Superior temporal gyrus (tissue), 1 donor: ENCODE data around the gene INSYN2A.

ENCODE experiments used
- DNase-seq: peaks from one replicate; pipeline ENCODE4 v3.0.0-alpha.2; 2016; ENCODE audit errors: extremely low spot score

INSYN2A gene

DNA sequence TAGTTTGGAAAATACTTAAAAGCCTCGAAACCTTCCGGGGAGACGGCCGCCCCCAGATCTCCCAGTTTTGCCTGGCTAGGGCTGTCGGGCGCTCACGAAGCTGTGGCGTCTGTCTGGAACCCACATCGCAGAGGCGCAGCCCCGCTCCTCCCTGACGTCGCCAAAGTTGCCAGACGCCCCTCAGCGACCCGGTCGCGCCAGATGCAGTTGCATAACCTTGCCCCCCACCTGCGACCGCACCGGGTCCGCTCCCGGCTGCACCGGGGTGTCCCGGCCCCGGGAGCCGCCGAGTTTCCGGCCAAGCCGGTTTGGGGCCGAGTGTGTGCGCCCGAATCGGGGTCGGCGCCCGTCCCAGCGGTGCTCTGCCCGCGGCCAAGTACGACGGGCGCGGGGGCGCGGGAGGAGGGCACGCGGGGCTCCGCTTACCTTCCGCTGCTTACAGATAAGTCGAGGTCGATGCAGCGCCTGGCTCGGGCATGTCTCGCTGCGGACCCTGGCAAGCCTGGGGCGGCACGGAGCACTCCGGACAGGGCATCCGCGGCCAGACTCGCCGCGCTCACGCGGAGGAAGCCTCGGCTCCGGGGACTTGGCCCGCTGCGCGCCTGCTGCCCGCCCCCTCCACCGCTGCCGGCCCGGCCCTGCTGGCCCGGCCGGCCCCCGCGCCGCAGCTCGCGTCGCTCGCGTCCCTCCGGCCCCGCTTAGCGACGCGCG lies 665 bp downstream of the INSYN2A start:
- DNase-seq = no peak

DNA sequence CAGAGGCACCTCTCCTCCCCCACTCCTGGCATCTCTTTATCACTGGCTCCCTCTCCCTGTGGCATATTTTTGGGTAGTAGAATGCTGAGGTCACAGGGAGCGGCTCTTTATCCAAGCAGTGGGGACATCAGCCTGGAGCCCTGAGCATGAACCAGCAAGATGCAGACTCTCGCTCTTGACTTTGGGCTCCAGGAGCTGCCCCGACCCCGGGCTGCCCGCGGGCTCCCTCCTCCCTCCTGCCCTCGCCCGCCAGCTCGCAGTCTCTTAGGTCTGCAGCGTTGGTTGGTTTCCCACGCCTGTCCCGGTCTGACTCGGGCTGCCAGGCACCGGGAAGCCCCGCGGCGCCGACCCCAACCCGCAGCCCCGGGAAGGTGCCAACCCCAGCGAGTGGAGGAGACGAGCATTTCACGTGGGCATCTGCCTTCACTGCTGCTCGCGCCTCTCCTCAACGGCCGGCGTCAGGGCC lies 1.3 kb downstream of the INSYN2A start:
- no peak for DNase-seq

DNA sequence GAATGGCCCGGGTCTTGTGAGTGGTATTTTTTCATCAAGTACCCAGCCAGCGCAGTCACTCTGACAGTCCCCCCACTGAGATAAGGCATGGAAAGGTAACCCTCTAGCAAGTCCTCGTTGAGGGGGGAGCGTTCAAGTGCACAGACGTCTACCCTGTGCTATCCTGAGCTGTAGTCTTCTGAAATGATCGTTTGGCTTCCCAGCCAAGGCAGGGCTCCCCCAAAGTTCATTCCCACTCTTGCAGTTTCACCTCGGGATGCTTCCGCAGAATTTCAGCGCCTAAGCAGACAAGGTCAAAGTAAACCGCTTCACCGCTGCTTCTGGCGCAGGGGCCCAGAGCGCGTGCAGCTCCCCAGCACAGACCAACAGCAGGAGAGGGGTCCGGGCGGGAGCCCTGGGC lies 1.8 kb downstream of the INSYN2A start:
- no peak for DNase-seq

DNA sequence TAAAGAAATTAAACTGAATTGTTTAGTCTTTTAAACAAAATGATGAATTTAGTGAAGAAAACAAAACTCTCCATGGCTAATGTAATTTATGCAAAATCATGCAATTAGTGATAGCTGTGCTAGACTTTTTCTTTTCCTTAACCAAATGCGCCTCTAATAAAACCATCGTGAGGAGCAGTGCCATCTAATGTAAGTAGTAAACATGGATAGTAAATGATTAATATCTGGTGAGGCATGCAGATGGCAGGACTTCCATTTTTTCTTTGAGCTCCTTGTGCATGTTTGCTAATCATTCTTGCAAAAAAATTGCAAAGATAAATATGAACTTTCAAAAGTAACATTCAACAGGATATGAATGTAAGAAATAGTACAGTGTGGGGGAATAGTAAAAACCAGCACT lies 2.3 kb downstream of the INSYN2A start:
- peak; percentile 20 for DNase-seq

DNA sequence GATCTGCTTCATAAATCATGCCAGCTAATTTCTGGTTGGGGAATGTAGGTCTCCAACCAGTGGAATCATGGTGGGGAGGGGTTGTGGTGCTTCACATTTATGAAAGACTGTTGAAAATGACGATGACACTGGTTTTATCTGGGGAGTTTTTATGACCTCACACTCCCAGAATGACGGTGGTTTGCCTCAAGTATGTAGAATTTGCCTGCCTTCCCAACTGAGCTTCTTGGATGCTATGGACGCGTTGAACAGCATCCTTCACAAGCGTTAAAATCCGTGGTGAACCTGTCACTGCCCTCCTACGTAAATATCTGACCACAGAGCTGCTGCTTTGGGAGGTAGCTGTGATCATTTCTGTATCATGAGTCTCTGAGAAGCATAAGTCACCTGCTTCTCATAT lies 3.3 kb downstream of the INSYN2A start:
- DNase-seq = no peak

DNA sequence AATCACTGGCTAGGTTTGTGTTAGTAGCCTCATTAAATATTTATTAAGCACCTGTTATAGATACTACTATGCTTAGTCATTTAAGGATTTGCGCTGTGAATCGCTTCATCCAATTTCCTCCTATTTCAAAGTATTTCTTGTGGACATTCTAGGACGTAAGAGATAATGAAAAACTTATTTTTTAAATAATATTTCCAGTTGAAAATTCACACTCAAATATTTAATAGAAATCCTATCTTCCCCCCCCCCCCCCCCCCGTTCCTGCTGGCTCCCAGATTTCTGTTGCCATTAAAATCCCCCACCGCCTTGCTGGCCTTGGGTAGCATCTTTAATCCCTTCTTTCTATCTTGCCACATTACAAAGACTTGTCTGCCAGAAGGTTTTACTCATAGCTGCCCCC lies 6.0 kb downstream of the INSYN2A start:
- no peak for DNase-seq

DNA sequence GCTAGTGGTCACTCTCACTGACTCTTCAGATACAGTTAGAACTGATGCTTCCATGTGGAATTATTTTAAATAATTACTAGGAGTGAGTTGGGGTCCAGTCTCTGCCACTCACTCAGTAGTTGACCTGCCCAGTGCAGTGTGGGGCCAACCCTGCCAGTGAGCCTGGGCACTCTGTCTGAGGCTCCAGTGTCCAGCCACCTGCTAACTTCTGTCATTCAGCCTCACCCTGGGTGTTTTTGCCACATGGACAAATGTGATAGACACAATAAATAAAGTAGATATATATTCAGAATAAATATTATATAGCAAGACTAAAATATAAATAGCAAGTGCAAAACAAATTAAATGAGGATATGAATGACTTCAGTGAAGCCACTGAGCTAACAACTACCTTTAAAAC lies 7.2 kb downstream of the INSYN2A start:
- DNase-seq = no peak

DNA sequence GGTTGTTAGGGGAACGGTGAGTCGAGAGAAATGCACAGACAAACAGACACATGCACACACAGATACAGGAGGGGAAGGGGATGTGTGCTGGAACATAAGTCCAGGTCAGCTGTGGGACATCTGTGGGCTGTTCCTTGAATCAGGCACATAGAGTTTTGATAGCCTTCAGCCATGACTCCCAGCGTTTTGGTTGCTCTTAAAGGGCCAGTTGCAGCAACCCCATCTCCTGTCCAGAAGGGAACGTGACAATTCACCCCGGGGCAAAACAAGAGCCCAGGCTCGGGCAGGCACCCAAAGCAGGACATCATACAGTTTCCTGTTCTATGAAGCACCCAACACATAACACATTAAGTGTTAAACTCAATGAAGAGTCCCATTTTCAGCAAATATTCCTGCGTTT lies 9.6 kb downstream of the INSYN2A start:
- DNase-seq = no peak

DNA sequence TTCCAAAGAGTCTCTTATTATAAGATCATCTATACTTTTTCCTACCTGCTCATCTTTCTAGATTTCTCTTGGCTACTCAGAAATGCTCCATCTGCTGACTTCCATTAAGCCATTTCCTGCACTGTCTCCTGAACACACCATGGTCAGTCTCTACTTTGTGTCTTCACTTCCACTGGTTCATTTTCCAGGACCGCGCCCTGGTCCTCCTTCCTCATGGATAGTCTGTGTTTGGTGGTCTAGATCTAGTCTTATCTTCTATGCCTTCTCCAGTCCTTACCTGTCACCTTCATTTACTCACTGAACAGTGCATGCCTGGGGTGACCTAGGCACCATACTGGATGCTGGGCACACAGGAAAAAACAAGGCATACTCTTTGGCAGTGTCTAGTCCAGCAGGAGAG lies 11.8 kb downstream of the INSYN2A start:
- no peak for DNase-seq

DNA sequence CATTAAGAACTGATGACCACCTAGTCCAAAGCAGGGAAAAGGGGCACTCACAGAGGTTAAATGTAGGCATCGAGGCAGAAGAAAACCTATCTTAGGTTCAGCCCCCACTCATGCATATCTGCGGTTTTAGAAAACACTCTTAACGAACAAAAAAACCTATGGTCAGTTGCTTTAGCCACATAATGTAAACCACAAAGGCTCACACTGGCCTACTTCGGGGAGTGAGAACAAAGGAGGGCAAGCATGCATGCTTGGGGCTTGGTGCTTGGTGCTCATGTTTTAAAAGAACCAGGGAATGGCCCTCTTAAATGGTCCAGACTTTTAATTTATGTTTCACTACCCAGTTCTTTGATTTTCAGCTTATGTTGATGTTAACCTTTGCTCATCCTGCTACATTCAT lies 14.2 kb downstream of the INSYN2A start:
- no peak for DNase-seq

DNA sequence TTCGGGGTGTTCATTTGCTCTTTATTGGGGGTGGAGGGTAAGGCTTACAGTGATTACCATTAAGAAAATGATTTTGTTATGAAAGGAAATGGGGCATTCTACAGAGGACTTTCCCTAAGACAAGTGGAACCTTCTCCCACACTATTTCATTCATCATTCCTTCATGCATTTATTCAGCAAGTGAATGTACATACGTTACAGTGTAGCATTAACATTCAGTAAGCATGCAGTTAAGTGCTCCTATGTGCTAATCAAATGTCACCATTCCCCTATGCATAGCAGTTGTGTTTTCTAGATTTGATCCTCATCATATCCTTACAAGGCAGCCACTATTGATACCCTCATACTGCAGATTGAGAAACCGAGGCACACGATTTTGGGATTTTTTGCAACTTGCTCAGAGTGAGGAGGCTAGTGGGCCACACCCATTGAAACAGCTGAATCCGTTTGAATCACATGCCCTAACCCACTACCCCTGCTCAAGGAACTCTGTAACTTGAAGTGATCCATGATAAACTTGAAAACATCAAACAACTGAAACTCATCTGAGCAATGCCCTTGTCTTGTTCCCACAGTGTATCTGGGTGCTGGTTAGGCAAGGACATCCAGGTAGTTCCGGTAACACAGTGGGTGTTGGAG lies 16.7 kb downstream of the INSYN2A start:
- DNase-seq = no peak

DNA sequence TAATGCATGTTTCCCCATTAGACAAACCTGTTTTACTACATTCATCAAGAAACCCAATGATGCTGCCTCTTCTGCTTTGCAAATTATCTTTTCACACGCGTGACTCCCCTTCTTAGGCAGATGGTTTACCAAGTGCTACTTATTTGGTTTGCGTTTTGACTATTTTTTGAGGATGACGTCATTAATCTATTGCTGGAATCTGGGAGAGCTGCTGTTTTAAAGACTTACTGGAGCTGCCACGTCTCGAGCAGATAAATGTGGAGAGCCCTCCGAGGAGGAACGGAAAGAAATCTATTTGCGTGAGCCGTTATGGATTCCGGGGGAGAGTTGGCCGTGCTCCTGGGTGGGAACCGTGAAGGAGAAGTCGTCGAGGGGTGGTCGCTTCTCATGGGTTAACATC lies 19.7 kb downstream of the INSYN2A start:
- no peak for DNase-seq

DNA sequence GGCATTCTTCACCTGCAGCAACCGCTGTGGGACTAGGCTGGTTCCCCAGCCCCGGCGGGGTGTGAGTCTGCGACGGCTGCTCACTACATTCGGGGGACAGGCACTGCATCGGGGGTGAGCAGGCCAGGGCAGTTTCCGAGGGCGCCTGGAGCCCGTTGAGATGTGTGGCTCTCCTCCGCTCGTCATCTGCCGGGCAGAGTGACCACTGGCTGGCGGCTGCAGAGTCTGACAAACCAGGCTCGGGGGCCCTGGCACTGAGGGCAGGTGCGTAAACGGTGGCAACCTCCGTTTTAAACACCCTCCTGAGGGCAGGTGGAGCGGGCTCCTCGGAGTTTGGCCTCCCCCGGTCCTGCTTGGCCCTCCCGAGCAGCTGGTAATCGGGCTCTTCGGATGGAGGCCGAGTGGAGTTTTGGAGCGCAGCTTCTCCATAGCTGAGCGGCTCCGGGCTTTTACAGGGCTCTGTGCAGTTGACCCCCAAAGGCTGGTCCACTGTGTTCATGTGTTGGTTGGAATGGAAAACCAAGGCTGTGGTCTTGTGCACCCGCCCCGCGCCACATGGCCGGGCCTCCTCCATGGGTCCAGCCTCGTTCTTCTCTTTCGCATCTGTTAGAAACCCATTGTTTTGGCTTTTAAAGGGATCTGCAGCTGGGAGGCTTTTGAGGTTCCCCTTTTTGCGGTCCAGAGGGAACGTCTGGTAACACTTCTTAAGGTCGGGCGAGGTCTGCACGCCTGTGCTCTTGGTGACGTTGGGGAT lies 20.9 kb downstream of the INSYN2A start:
- DNase-seq = no peak

DNA sequence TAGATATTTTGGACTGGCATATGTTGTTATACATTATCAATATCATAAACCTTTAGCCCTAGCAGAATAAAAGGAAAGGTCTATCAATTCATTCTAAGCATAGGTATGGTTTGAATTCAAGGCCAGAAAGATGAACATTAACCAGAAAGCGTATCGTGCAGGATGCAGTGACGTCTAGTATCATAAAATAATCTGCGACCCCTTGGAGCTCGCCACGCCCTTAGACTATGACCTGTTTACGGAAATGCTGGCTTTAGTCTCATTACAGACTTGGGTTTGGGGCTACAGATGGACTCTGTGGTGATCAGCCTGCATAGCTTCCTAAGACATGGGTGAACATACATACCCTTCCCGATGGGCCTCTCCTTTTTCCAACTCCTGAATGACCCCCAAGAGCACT lies 21.5 kb downstream of the INSYN2A start:
- DNase-seq = no peak

DNA sequence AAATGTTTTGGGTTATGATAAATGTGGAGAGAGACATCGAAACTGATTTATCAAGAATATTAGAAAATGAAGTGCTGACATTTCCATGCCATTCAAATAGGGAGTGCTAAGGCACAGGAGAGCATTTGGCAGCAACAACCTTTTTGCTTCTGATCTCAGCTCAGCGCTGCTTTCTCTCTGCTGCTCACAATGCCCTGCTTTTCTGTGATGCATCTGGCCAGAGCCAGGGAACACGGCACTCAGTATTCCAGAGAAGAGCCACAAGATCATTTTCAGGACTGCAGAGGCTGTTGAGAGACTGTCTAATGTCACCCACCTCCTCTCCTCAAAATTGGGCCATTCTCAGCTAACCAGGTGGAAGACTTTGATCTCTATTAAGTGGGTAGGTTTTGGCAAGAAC lies 28.1 kb downstream of the INSYN2A start:
- peak; percentile 62 for DNase-seq

DNA sequence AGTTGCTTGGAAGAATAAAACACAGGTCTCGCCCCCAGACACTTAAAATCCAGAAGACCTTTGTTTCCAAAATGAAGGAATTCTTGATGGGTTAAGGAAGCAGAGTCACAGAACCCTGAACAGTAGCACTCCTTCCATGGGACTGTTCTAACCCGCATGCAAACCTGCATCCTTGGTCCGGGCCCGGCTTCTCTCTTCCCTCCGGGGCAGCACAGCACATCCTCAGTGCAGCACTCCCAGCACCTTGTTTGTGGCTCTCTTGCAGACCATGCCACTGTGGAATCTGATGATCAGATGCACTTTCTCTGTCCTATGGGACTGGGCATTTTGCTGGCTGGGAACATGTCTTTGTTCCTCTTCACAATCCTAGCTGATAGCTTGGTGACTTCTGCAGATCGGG lies 33.5 kb downstream of the INSYN2A start:
- no peak for DNase-seq

DNA sequence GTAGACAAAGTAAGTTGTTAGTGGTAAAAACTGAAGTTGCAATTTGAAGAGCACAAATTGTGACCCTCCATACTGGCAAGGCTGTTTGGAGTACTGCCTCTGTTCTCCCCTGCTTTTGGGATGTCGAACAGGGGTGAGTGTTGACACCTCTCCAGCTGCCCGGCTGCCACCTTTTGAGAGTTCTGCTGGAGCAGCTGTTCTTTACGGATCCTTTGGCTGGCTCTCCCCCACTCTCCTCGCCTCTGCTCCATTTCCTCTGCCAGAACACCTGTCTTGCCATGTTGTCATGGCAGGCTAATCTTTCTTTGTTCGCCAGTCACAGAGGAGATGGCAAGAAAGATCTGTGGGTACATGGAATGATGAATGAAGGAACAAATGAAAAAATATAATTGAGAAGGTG lies 34.9 kb downstream of the INSYN2A start:
- DNase-seq = no peak

DNA sequence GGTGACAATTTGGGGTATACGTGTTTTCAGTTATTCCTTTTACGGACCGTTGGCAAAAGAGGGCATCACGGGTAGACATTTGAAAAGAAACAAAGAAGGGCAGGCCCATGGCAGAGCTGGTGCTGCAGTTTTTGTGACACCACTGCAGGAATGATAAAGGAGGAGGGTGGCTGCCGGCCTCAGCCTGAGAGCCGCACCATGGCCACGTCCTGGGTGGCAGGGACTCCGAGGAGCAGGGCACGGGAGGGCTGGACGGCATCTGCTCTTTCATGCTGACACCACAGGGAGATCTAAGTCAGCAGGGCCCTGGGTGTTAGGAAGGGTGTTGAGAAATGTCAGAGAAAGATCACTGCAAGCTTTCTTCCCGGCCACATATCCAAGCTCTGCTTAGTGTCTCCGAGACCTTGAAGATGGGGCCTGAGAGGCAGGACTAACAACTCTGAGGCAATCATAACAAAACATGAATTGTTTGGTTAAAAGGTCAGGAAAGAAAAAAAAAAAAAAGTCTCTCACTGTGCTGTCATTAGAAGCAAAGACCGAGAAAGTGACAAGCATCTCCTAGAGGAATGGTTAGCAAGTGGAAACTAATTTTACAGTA lies 36.6 kb downstream of the INSYN2A start:
- DNase-seq = no peak

DNA sequence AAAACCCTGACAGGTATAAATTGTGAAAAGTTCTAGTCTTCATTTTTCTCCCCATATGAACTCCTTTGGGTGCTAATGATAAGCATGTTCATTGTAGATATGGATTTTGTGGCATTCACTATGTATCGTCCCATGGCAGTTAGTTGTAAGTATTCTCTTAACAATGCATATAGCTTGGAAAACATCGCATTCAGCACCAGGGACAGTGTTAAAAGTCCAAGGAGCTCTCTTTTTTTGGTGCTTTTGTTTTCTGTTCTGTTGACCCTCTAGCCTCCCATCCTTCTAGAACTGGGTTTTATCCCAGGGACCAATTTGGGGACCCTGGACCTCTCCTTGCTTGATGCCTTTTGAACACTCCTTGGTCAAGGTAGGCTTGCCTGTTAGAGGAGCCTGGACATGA lies 37.7 kb downstream of the INSYN2A start:
- DNase-seq = no peak

DNA sequence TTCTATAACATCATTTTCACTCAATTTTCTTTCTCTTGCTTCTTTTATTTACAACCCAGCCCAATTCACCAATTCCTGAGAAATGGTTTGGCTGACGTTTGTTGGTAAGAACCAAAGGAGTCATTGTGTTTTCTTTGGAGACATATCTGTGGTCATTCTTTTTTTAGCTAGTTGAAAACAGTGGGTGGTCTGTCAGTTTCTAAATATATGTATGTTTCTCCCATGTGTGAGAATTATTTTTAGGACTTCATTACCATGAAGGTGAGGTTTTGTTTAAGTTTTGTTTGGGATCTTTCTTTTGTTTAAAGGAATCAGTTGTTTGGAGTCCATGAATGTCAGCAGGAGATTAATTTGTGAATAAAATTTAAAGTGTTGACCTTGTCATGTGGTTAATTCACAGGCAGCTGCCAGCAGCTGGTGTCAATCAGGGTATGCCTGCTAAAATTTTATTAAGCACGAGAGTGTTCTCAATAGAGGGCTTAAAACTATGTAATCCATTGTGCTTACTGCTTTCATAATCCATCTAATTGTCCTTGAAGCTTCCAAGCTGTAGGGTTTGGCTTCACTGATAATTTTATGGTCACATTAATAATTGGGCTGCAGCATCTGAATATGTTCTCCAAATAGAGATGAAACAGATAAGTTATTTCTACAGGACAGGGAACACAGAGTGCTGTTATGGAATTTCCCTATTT lies 38.7 kb downstream of the INSYN2A start:
- no peak for DNase-seq

DNA sequence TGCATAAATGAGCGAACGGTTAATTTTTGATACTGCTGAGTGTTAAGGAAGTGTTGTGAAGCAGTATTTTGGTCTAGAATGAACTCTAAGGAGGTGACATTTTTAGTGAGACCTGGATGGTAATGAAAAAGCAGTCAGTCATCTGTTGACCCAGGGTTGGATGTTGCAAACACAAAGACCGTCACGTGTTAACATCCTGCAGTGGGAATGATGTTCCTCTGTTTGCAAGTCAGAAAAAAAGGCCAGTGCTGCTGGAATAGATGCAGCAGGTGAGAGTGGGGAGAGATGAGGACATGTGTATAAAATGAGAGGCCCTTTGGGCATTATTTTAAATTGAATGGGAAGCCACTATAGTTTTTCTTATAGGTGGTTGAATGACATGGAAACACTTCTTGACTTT lies 39.3 kb downstream of the INSYN2A start:
- DNase-seq = no peak
